GM12872 (cell line): ENCODE results near the gene CDH13.

ENCODE experiments used
- CTCF ChIP-seq: IDR thresholded peaks from 3 replicates; pipeline ENCODE4 v1.5.1; 2011; ENCODE audit warnings: low read depth, mild to moderate bottlenecking, low read length, moderate library complexity; ENCODE audit not compliant: insufficient read depth

Gene CDH13

DNA sequence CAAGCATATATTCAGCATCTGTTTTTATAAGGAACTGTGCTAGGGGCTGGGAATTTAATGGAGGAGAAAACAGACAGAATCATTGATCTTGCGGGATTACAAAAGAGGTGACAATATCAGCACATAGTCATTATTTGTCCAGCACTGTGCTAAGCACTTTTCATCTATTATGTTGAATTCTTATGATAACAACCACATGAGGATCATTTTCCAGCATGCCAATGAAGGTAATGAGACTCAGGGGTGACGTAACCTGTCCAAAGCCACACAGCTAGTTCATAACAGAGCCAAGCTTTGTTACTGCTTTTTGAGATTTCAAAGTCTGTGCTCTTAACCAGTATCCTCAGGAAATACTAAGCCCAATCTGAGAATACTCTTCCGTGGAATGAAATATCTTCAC, 503.3 kb downstream of the CDH13 start:
- no peak for TF ChIP-seq CTCF

DNA sequence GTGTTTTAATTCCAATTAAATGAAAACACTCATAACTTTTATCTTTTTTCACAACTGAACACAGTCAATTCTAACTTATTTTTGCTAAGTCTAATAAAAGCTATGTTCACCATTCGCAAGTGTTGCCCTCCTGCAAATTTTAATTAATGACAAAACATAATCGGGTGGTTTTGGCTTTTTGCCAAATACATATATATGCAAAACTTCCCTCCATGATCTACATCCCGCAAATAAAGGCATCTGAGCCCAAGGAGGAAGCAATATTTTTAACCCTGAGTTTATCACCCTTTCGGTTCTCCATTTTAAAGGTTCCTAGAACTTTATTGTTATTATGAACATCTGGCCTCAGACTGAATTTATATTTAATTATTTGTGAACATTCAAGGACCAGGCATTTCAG, 507.9 kb downstream of the CDH13 start:
- TF ChIP-seq CTCF = no peak

- no peak for TF ChIP-seq CTCF
These were observed 509.6 kb downstream of the CDH13 start for GRCh38 chr16:83136419-83136818.

DNA sequence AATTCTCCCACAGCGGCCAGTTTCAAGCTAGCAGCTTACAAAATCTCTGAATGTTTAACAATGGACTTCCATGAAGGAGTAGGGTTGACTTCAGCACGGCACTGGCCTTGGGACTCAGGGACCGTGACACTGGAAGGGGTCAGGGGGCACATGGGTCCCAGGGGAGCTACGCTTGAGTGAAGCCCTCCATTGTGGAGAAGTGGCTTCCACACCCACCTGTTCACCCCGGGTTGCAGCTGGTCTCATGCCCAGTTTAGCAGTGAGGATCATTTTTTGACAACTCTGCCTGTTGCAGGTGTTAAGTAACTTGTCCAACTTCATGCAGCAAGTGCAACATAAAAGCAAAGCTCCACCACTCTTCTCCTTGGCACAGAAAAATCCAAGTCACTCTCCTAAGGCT, 510.2 kb downstream of the CDH13 start:
- no peak for TF ChIP-seq CTCF

GRCh38 chr16:83137326-83137781, 510.6 kb downstream of the CDH13 start:
- no peak for TF ChIP-seq CTCF

GRCh38 chr16:83137894-83138293, 511.1 kb downstream of the CDH13 start:
- no peak for TF ChIP-seq CTCF

DNA sequence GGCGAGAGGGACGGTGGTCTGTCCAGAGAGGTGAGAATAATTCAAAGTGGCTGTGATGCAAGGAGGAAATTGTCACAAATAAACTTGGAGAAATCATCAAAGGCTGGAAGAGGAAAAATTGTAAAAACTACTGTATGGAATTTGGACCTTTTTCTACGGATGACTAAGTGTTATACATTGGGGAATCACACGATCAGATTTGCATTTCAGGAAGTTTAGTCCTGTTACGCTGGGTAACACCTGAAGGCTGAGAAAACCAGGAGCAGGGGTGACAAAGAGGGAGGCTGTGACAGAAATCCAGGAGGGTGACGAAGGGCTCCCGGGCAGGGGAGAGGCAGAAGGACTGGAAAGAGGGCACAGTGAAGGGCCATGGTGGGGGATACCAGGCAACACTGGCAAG, 511.7 kb downstream of the CDH13 start:
- no peak for TF ChIP-seq CTCF
